PFSK-1 (cell line): Measurements from ENCODE around the gene WSCD2.

Experiments used
- FOXP2 ChIP-seq: optimal IDR thresholded peaks from 2 replicates; pipeline ENCODE3; 2011; ENCODE audit warnings: borderline replicate concordance, control low read depth, inconsistent platforms; ENCODE audit not compliant: insufficient read depth; ENCODE audit errors: extremely low read length, extremely low read depth
- POLR2AphosphoS5 ChIP-seq: IDR thresholded peaks from 2 replicates; pipeline ENCODE4 v1.6.1; 2012; ENCODE audit warnings: low read depth, mild to moderate bottlenecking, control low read depth, low read length, moderate library complexity
- SIN3A ChIP-seq: IDR thresholded peaks from 2 replicates; pipeline ENCODE4 v1.6.1; 2012; ENCODE audit warnings: mild to moderate bottlenecking, low read length, moderate library complexity, borderline replicate concordance; ENCODE audit not compliant: insufficient read depth
- TAF1 ChIP-seq: IDR thresholded peaks from 2 replicates; pipeline ENCODE4 v1.6.1; 2012; ENCODE audit warnings: low read length, control low read depth, borderline replicate concordance; ENCODE audit not compliant: insufficient read depth
- TF ChIP-seq, protein P1 (sequence below), 2 experiments: IDR thresholded peaks; 2 replicates each; pipeline versions ENCODE4 v1.6.1 to v1.8.0; 2011 to 2012; ENCODE audit warnings: low read depth in 2 of 2, low read length in 2 of 2, control low read depth in 1 of 2, inconsistent platforms in 1 of 2, mild to moderate bottlenecking in 1 of 2, moderate library complexity in 1 of 2; ENCODE audit not compliant: insufficient read depth in 1 of 2

WSCD2 gene

DNA sequence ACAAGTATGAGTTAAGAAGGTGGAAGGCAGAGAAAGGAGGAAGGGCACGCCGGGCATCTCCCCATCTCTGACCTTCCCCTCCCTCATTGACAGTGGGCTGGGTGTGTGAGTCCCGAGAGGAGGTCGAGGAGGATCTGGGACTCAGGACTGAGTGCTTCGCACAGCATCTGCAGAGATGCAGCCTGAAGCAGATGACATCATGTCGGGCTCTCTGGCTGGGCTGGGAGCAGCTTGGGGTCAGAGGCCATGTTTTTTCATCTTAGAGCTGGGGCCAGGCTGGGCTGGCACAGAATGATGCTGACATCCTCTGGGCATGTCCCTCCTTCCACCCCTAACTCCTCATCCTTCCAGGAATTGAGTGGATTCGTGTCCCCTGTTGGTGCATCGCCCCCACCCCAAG lies 166.6 kb downstream of the WSCD2 start:
- TF ChIP-seq, protein P1, sequence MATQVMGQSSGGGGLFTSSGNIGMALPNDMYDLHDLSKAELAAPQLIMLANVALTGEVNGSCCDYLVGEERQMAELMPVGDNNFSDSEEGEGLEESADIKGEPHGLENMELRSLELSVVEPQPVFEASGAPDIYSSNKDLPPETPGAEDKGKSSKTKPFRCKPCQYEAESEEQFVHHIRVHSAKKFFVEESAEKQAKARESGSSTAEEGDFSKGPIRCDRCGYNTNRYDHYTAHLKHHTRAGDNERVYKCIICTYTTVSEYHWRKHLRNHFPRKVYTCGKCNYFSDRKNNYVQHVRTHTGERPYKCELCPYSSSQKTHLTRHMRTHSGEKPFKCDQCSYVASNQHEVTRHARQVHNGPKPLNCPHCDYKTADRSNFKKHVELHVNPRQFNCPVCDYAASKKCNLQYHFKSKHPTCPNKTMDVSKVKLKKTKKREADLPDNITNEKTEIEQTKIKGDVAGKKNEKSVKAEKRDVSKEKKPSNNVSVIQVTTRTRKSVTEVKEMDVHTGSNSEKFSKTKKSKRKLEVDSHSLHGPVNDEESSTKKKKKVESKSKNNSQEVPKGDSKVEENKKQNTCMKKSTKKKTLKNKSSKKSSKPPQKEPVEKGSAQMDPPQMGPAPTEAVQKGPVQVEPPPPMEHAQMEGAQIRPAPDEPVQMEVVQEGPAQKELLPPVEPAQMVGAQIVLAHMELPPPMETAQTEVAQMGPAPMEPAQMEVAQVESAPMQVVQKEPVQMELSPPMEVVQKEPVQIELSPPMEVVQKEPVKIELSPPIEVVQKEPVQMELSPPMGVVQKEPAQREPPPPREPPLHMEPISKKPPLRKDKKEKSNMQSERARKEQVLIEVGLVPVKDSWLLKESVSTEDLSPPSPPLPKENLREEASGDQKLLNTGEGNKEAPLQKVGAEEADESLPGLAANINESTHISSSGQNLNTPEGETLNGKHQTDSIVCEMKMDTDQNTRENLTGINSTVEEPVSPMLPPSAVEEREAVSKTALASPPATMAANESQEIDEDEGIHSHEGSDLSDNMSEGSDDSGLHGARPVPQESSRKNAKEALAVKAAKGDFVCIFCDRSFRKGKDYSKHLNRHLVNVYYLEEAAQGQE (IDR thresholded peaks at IDR 0.05; ENCODE audit: insufficient read depth in 1 of 2, low read depth in 2 of 2, low read length in 2 of 2), result no peak
- TF ChIP-seq FOXP2 (no peak), TAF1 (no peak), POLR2AphosphoS5 (no peak), SIN3A (no peak)

DNA sequence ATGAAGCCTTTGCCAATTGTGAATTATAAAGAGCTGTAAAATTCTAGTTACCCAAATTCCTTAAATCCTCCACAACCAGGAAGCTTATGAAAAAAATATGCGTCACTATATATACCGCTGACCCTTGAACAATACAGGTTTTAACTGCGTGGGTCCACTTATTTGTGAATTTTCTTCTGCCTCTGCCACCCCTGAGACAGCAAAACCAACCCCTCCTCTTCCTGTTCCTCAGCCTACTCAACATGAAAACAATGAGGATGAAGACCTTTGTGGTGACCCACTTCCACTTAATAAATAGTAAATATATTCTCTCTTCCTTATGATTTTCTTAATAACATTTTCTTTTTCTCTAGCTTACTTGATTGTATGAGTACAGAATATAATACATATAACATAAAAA lies 167.9 kb downstream of the WSCD2 start:
- TF ChIP-seq SIN3A (no peak), POLR2AphosphoS5 (no peak), FOXP2 (no peak), TAF1 (no peak)
- TF ChIP-seq, protein P1 (IDR thresholded peaks at IDR 0.05; ENCODE audit: insufficient read depth in 1 of 2, low read depth in 2 of 2, low read length in 2 of 2), result no peak

- TF ChIP-seq FOXP2, result no peak
These were observed 168.3 kb downstream of the WSCD2 start for GRCh38 chr12:108297424-108297823.

- TF ChIP-seq, protein P1 (IDR thresholded peaks at IDR 0.05; ENCODE audit: insufficient read depth in 1 of 2, low read depth in 2 of 2, low read length in 2 of 2), result no peak
- TF ChIP-seq POLR2AphosphoS5, result no peak
- TF ChIP-seq SIN3A, result no peak
- TF ChIP-seq TAF1, result no peak
- TF ChIP-seq FOXP2, result no peak
These were observed 169.0 kb downstream of the WSCD2 start for GRCh38 chr12:108297895-108298760.

DNA sequence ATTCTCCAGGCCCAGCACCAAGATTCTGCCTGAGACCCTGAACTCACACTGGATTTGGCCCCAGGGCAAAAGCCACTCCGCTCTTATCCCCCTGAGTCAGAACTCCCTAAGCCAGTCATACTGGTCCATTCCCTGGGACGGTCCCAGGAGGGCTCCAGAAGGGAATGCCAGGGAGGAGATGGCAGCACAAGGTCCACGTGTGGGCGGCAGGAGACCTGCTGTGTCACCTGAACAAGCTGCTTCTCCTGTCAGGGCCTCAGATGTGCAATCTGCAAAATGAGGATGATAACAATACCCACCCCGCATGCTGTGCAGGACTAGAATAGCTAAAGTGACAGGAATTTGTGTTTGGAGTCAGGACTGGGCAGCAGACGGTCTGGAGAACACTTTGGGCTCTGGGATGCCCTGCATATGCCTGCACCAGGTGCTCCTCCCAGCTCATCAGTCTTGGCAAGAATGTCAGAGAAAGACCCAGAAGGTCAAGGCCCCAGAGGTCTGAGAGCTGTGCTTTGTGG lies 169.7 kb downstream of the WSCD2 start:
- no peak for TF ChIP-seq SIN3A
- TF ChIP-seq, protein P1 (IDR thresholded peaks at IDR 0.05; ENCODE audit: insufficient read depth in 1 of 2, low read depth in 2 of 2, low read length in 2 of 2), result no peak
- TF ChIP-seq POLR2AphosphoS5, result no peak
- no peak for TF ChIP-seq TAF1
- TF ChIP-seq FOXP2, result no peak
